HG03045 (cell line): ENCODE measurements around the gene HPCA.

Experiments
- ATAC-seq: cut with Tn5 transposase; IDR thresholded peaks from one replicate; pipeline ENCODE4 v1.9.1; 2021; ENCODE audit warnings: mild to moderate bottlenecking, moderate library complexity; ENCODE audit not compliant: unreplicated experiment

Gene HPCA

GRCh38 chr1:32928285-32928684, 42.0 kb downstream of the HPCA start:
- no peak for ATAC-seq

GRCh38 chr1:32928715-32929114, 42.4 kb downstream of the HPCA start:
- ATAC-seq, result no peak

- no peak for ATAC-seq
These were observed 43.1 kb downstream of the HPCA start for GRCh38 chr1:32929366-32929765.

GRCh38 chr1:32931760-32932159, 45.5 kb downstream of the HPCA start:
- ATAC-seq, result no peak

GRCh38 chr1:32933742-32934322, 47.5 kb downstream of the HPCA start:
- no peak for ATAC-seq

GRCh38 chr1:32934535-32934934, 48.2 kb downstream of the HPCA start:
- no peak for ATAC-seq

GRCh38 chr1:32937061-32937460, 50.8 kb downstream of the HPCA start:
- ATAC-seq, result no peak

- no peak for ATAC-seq
These were observed 53.5 kb downstream of the HPCA start for GRCh38 chr1:32939655-32940371.

GRCh38 chr1:32944180-32944579, 57.9 kb downstream of the HPCA start:
- no peak for ATAC-seq
